ENCODE data around the gene RET. TPM values are rescaled to one million over a fixed set of nuclear protein-coding genes. Genes with fewer than 3 reads are reported as not detected.

RET gene
- total and polyA plus RNA-seq, 2 of the 8 experiments (the other 6 are each of a cell fraction or from before 2014, with no cell fraction given) = 6.7 to 8.4 TPM

GRCh38 chr10:43044961-43045621 is 31.8 kb upstream of the RET start:
- Histone ChIP-seq H2AFZ (ENCODE audit: low read length) (no peak overlapping the region), H3K23me2 (ENCODE audit: low read depth, low read length) (no peaks in the 10 kb centered on the region), H3K27me3 (replicated peaks in 1 of 4; ENCODE audit: control insufficient read depth in 3 of 4, extremely low read depth in 1 of 4, insufficient read depth in 3 of 4, low read length in 3 of 4) (no peaks in the 10 kb centered on the region), H3K4me2 (ENCODE audit: insufficient read depth in 1 of 2, low read depth in 2 of 2, low read length in 2 of 2) (no peak overlapping the region), H2BK15ac (ENCODE audit: low read length) (no peak overlapping the region), H4K20me1 (replicated peaks in 1 of 2; ENCODE audit: control insufficient read depth in 1 of 2, insufficient read depth in 2 of 2, low read length in 2 of 2) (no peaks in the 10 kb centered on the region), H3K36me3 (ENCODE audit: control insufficient read depth in 2 of 4, insufficient read depth in 4 of 4, low read length in 3 of 4) (no peaks in the 10 kb centered on the region), H2BK120ac (replicated peaks; ENCODE audit: low read depth, low read length) (no peak overlapping the region), H3K14ac (ENCODE audit: insufficient read length) (no peak overlapping the region), H4K91ac (replicated peaks; ENCODE audit: insufficient read length, low read length) (no peak overlapping the region), H3K4ac (replicated peaks; ENCODE audit: insufficient read length, low read depth, low read length) (no peak overlapping the region), H3K9me3 (ENCODE audit: insufficient read depth in 2 of 2, low read depth in 1 of 2, low read length in 1 of 2) (no peaks in the 10 kb centered on the region), H3K18ac (ENCODE audit: extremely low read depth, low read length) (no peak overlapping the region; the same call in 1 of the 2 replicates), H3K27ac (ENCODE audit: low read depth, low read length) (no peak overlapping the region), H3K4me1 (replicated peaks in 1 of 4; ENCODE audit: control insufficient read depth in 3 of 4, insufficient read depth in 4 of 4, low read length in 3 of 4) (peaks cover 0 to 26% (median 11%) of the 10 kb centered on the region in 4 experiments; a peak in 6 of 7 replicates), H2BK20ac (ENCODE audit: low read length) (no peak overlapping the region), H4K8ac (ENCODE audit: extremely low read depth, insufficient read depth, low read length) (no peak overlapping the region), H2BK5ac (ENCODE audit: low read depth, low read length) (no peak overlapping the region), H3K9ac (replicated peaks in 1 of 4; ENCODE audit: extremely low read depth in 1 of 4, low read depth in 3 of 4, low read length in 3 of 4) (no peak overlapping the region), H2AK5ac (ENCODE audit: low read depth, low read length) (no peak overlapping the region), H3K23ac (ENCODE audit: insufficient read length) (no peak overlapping the region), H2BK12ac (ENCODE audit: low read depth, low read length) (0 out of 2 replicates have a peak overlapping the region, but pooled peaks have one; percentile 68), H3K56ac (replicated peaks; ENCODE audit: insufficient read length, low read depth, low read length) (no peak overlapping the region), H4K5ac (ENCODE audit: insufficient read length, low read depth, low read length) (no peak overlapping the region), H3K79me2 (ENCODE audit: control insufficient read depth in 1 of 2, insufficient read depth in 2 of 2, low read length in 2 of 2) (no peaks in the 10 kb centered on the region), H3K79me1 (ENCODE audit: low read depth, low read length) (no peaks in the 10 kb centered on the region), H3K4me3 (ENCODE audit: extremely low read depth in 1 of 4, insufficient read depth in 2 of 4, low read depth in 3 of 4, low read length in 4 of 4) (no peak overlapping the region)
- ChIA-PET CTCF (ENCODE audit: partially characterized antibody) (interaction anchor here (1.0 to 1.7 kb wide), 6 partner anchors 10 to 177 kb away, joined by 3 to 8 read pairs (median 4); no protein-coding TSS in a partner anchor), POLR2A (ENCODE audit: partially characterized antibody) (interaction anchor here (1.1 to 1.2 kb wide), 2 partner anchors 9 to 19 kb away, joined by 3 read pairs; no protein-coding TSS in a partner anchor)
- DNase-seq (ENCODE audit: low read depth in 1 of 2, low spot score in 2 of 2) (no peak), FAIRE-seq (no peak)
- WGBS, 2 experiments (ENCODE audit: extremely low coverage in 1 of 2, insufficient coverage in 1 of 2, insufficient read length in 1 of 2, insufficient replicate concordance in 2 of 2, low coverage in 1 of 2, low lambda C conversion rate in 2 of 2, missing lambda C conversion rate in 1 of 2) = 83% methylated on average over 12 of the region's 14 CpGs; no CpG with 5 or more reads in 1 of the 2 experiments
- TF ChIP-seq JUND (IDR thresholded peaks at IDR 0.05; ENCODE audit: low read length) (no peak), POLR2A (IDR thresholded peaks at IDR 0.05; ENCODE audit: control extremely low read depth in 1 of 2, low read depth in 2 of 2, low read length in 2 of 2) (no peak), BACH1 (IDR thresholded peaks at IDR 0.05; ENCODE audit: low read length) (no peak), CBX5 (IDR thresholded peaks at IDR 0.05; ENCODE audit: low read depth, low read length) (no peak), CBX8 (IDR thresholded peaks at IDR 0.05; ENCODE audit: borderline replicate concordance, low read depth, low read length) (no peak), SIX5 (IDR thresholded peaks at IDR 0.05; ENCODE audit: low read depth, low read length) (no peak), TAF7 (optimal IDR thresholded peaks at IDR 0.05; ENCODE audit: borderline replicate concordance, low read depth, low read length) (no peak), USF2 (IDR thresholded peaks at IDR 0.05; ENCODE audit: low read length) (no peak), POU5F1 (IDR thresholded peaks at IDR 0.05; ENCODE audit: low read depth, low read length) (no peak), TCF12 (IDR thresholded peaks at IDR 0.05; ENCODE audit: low read depth, low read length) (no peak), PHF8 (conservative IDR thresholded peaks at IDR 0.05; ENCODE audit: low read depth, low read length) (no peak), HDAC6 (IDR thresholded peaks at IDR 0.05; ENCODE audit: low read depth, low read length) (no peak), SUZ12 (IDR thresholded peaks at IDR 0.05; ENCODE audit: low read length) (no peak)

Data from H1 (cell line).